HEK293T (cell line): ENCODE results near the gene TBC1D16.

ENCODE experiments used
- BHLHE40 ChIP-seq: fragments of 450-650 bp; IDR thresholded peaks from 2 replicates; pipeline ENCODE4 v1.6.1; 2016; ENCODE audit warnings: mild to moderate bottlenecking, moderate library complexity, borderline replicate concordance
- FOXM1 ChIP-seq: fragments of 450-650 bp; IDR thresholded peaks from 2 replicates; pipeline ENCODE4 v1.6.1; 2017; ENCODE audit warnings: mild to moderate bottlenecking, borderline replicate concordance
- PKNOX1 ChIP-seq: fragments of 450-650 bp; IDR thresholded peaks from 2 replicates; pipeline ENCODE4 v1.6.1; 2016
- SP1 ChIP-seq: fragments of 450-650 bp; IDR thresholded peaks from 2 replicates; pipeline ENCODE4 v1.6.1; 2017

- TF ChIP-seq FOXM1, result no peak
- no peak for TF ChIP-seq BHLHE40
- no peak for TF ChIP-seq SP1
- no peak for TF ChIP-seq PKNOX1
These were observed 19.9 kb upstream of the TBC1D16 start for GRCh38 chr17:80055597-80055996.
